ENCODE measurements around the gene JAG1. TPM values are rescaled to one million over a fixed set of nuclear protein-coding genes. Genes with fewer than 3 reads are reported as not detected.

Gene JAG1
- total RNA-seq, 1 experiment from 2014 or later = 176 TPM

DNA sequence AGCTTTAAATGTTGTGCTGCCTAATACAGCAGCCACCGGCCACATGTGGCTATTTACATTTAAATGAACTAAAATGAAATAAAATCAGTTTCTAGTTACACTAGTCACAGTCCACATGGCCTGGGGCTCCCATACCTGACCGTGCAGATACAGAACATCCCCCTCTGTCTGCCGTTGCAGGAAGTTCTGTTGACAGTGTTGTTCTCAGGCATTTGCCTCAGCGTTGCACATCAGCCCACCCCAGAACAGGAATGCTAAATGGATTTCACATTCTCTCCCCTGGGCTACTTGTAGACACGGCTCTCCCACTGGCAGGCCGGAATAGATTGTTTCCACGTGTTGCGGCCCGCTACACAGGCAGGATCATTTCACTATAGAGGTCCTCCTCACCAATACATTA is 26.3 kb downstream of the JAG1 start:
- peaks cover 42% of the 10 kb centered on the region for H4K20me1 ChIP-seq (ENCODE audit: low read length)
- CTCF ChIA-PET = no interaction called here

DNA sequence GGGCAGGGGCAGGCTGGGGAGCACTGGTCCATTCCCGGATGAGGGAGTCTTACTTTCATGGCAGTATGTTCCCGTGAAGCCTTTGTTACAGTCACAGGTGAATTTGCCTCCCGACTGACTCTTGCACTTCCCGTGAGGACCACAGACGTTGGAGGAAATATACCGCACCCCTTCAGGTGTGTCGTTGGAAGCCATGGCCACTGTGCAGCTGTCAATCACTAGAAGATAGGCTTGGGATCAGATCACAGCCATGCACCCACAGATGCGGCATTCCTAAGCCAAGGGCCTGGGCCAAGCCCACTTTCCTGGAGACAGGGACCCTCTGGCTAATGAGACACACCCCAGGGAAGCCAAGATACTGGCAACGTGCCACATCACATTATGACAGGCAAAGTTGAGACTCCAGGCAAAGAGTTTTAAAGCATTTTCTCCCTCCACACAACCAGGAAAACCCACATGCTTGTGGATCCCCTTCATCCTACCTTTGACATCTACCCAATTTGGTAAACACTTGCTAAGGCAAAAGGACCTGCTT is 26.8 kb downstream of the JAG1 start:
- Histone ChIP-seq H3K36me3 (ENCODE audit: low read depth, low read length) (peaks cover 100% of the 10 kb centered on the region), H3K9me3 (ENCODE audit: low read length) (no peaks in the 10 kb centered on the region), H3F3A (ENCODE audit: low read length, unreplicated experiment) (peaks cover 9% of the 10 kb centered on the region), H3K9me2 (replicated peaks; ENCODE audit: low read length) (no peaks in the 10 kb centered on the region), H3K4me1 (ENCODE audit: insufficient read depth, low read length) (no peaks in the 10 kb centered on the region), H3K27me3 (ENCODE audit: low read length) (no peaks in the 10 kb centered on the region), H3K79me2 (ENCODE audit: low read length) (peaks cover 9% of the 10 kb centered on the region; the same call in 1 of the 2 replicates), H3K4me3 (ENCODE audit: low read length) (no peak overlapping the region), H3K9ac (ENCODE audit: low read length) (no peak overlapping the region), H3K4me2 (ENCODE audit: low read length) (no peak overlapping the region), H2AFZ (ENCODE audit: low read length) (no peak overlapping the region), H3K27ac (ENCODE audit: low read length) (peak overlapping the region; percentile 19; the same call in 1 of the 2 replicates), H4K20me1 (ENCODE audit: low read length) (peaks cover 37% of the 10 kb centered on the region)
- ChIA-PET CTCF (no interaction called here), POLR2A (ENCODE audit: unreplicated experiment) (no interaction called here)
- BruUV-seq (replicated peaks) = no TSS peak
- ATAC-seq (no peak), DNase-seq (no peak)
- no peak for TF ChIP-seq EZH2phosphoT487 (IDR thresholded peaks at IDR 0.05; ENCODE audit: borderline replicate concordance, low read length)
- no peak for TF ChIP-seq EZH2 (IDR thresholded peaks at IDR 0.05; ENCODE audit: low read length, unreplicated experiment)
- TF ChIP-seq, protein P1, sequence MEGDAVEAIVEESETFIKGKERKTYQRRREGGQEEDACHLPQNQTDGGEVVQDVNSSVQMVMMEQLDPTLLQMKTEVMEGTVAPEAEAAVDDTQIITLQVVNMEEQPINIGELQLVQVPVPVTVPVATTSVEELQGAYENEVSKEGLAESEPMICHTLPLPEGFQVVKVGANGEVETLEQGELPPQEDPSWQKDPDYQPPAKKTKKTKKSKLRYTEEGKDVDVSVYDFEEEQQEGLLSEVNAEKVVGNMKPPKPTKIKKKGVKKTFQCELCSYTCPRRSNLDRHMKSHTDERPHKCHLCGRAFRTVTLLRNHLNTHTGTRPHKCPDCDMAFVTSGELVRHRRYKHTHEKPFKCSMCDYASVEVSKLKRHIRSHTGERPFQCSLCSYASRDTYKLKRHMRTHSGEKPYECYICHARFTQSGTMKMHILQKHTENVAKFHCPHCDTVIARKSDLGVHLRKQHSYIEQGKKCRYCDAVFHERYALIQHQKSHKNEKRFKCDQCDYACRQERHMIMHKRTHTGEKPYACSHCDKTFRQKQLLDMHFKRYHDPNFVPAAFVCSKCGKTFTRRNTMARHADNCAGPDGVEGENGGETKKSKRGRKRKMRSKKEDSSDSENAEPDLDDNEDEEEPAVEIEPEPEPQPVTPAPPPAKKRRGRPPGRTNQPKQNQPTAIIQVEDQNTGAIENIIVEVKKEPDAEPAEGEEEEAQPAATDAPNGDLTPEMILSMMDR (conservative IDR thresholded peaks at IDR 0.05; ENCODE audit: low read depth, low read length) = no peak
- intact Hi-C loops (cut with micrococcal nuclease) = no loop called here

More for the DNA sequence above, 26.3 kb downstream of the JAG1 start:
- H3K27ac ChIP-seq (ENCODE audit: low read length) = peak overlapping the region; percentile 19; the same call in 1 of the 2 replicates
- H3K79me2 ChIP-seq (ENCODE audit: low read length) = peaks cover 14% of the 10 kb centered on the region
- no peak overlapping the region for H3K4me2 ChIP-seq (ENCODE audit: low read length)
- no peaks in the 10 kb centered on the region for H3K27me3 ChIP-seq (ENCODE audit: low read length)
- no peak overlapping the region for H2AFZ ChIP-seq (ENCODE audit: low read length)
- no peak overlapping the region for H3K4me3 ChIP-seq (ENCODE audit: low read length)
- POLR2A ChIA-PET (ENCODE audit: unreplicated experiment) = no interaction called here
- H3K36me3 ChIP-seq (ENCODE audit: low read depth, low read length) = peaks cover 100% of the 10 kb centered on the region
- no TSS peak for BruUV-seq (replicated peaks)
- H3K4me1 ChIP-seq (ENCODE audit: insufficient read depth, low read length) = no peaks in the 10 kb centered on the region
- DNase-seq (peak; percentile 44), ATAC-seq (peak; percentile 47)
- H3K9me2 ChIP-seq (replicated peaks; ENCODE audit: low read length) = no peaks in the 10 kb centered on the region
- no peaks in the 10 kb centered on the region for H3K9me3 ChIP-seq (ENCODE audit: low read length)
- TF ChIP-seq, protein P1 (conservative IDR thresholded peaks at IDR 0.05; ENCODE audit: low read depth, low read length) = peak; percentile 62
- no peak for TF ChIP-seq EZH2phosphoT487 (IDR thresholded peaks at IDR 0.05; ENCODE audit: borderline replicate concordance, low read length)
- H3K9ac ChIP-seq (ENCODE audit: low read length) = no peak overlapping the region
- intact Hi-C loops (cut with micrococcal nuclease) = no loop called here
- peaks cover 9% of the 10 kb centered on the region for H3F3A ChIP-seq (ENCODE audit: low read length, unreplicated experiment)

DNA sequence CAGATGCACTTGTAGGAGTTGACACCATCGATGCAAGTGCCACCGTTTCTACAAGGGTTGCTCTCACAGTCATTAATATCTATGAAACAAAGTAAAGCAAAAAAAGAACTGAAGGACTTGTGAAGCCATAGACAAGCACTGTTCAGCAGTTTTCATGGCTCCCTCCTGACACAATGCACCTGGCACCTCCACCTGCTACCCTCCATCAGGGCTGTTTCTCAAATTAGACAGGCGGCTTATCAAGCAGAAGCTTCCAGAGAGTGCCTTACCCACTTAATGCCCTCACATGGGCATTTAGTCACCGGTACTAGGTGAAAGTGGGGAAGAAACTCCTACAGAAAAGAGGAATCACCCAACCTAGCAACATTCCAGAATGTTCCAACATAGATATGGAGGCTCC is 27.8 kb downstream of the JAG1 start:
- BruUV-seq (replicated peaks) = no TSS peak
- intact Hi-C loops (cut with micrococcal nuclease) = no loop called here
- TF ChIP-seq EZH2 (IDR thresholded peaks at IDR 0.05; ENCODE audit: low read length, unreplicated experiment) (no peak), EZH2phosphoT487 (IDR thresholded peaks at IDR 0.05; ENCODE audit: borderline replicate concordance, low read length) (no peak)
- TF ChIP-seq, protein P1 (conservative IDR thresholded peaks at IDR 0.05; ENCODE audit: low read depth, low read length) = no peak
- ChIA-PET POLR2A (ENCODE audit: unreplicated experiment) (no interaction called here), CTCF (no interaction called here)
- Histone ChIP-seq H3K4me1 (ENCODE audit: insufficient read depth, low read length) (no peaks in the 10 kb centered on the region), H3K9me2 (replicated peaks; ENCODE audit: low read length) (no peaks in the 10 kb centered on the region), H3K9ac (ENCODE audit: low read length) (no peak overlapping the region), H3K79me2 (ENCODE audit: low read length) (peaks cover 5% of the 10 kb centered on the region; the same call in 1 of the 2 replicates), H3K27ac (ENCODE audit: low read length) (no peak overlapping the region), H2AFZ (ENCODE audit: low read length) (no peak overlapping the region), H3K27me3 (ENCODE audit: low read length) (no peaks in the 10 kb centered on the region), H4K20me1 (ENCODE audit: low read length) (peaks cover 29% of the 10 kb centered on the region), H3F3A (ENCODE audit: low read length, unreplicated experiment) (peaks cover 9% of the 10 kb centered on the region), H3K4me3 (ENCODE audit: low read length) (no peak overlapping the region), H3K9me3 (ENCODE audit: low read length) (no peaks in the 10 kb centered on the region), H3K4me2 (ENCODE audit: low read length) (no peak overlapping the region), H3K36me3 (ENCODE audit: low read depth, low read length) (peaks cover 100% of the 10 kb centered on the region)
- DNase-seq (no peak), ATAC-seq (no peak)

All from PC-3 (cell line).